PC-9 (cell line): Measurements from ENCODE around the gene PCDH1. TPM values are rescaled to one million over a fixed set of nuclear protein-coding genes. Genes with fewer than 3 reads are reported as not detected.

Source experiments
- BruUV-seq: library from RNA; stranded (reverse); fragments of 400-500 nt; replicated peaks from 2 replicates; lab custom pipeline; 2021; lab: Mats Ljungman, UMichigan
- CTCF ChIA-PET: fragments of 300-600 bp; sonication (Branson Sonifier 250); formaldehyde crosslinking; loops from one replicate; lab custom pipeline; 2022; ENCODE audit warnings: antibody characterized with exemption; lab: Charles Lee
- POLR2A ChIA-PET: fragments of 300-600 bp; sonication (Branson Sonifier 250); formaldehyde crosslinking; loops from one replicate; lab custom pipeline; 2022; ENCODE audit warnings: antibody characterized with exemption; ENCODE audit not compliant: unreplicated experiment; lab: Charles Lee
- DNase-seq, 2 experiments: peaks; one replicate each; pipeline versions ENCODE4 v3.0.0 to v3.0.0-alpha.2; 2015 to 2022; ENCODE audit warnings: mixed read lengths in 1 of 2
- H2AFZ ChIP-seq: fragments of 200-600 bp; sonication (generic); 2 replicates; pipeline ENCODE4 v1.8.1; 2017; ENCODE audit warnings: antibody characterized with exemption
- H3F3A ChIP-seq: fragments of 200-600 bp; sonication (generic); 2 replicates; pipeline ENCODE4 v1.8.1; 2017; ENCODE audit warnings: antibody characterized with exemption, mild to moderate bottlenecking, low read depth; ENCODE audit not compliant: insufficient read depth
- H3K27ac ChIP-seq: fragments of 200-600 bp; sonication (generic); 2 replicates; pipeline ENCODE4 v1.6.1; 2016; ENCODE audit warnings: mixed run types
- H3K27me3 ChIP-seq: fragments of 200-600 bp; sonication (generic); 2 replicates; pipeline ENCODE4 v1.6.1; 2016; ENCODE audit warnings: low read depth, mixed run types; ENCODE audit not compliant: insufficient read depth
- H3K36me3 ChIP-seq: fragments of 200-600 bp; sonication (generic); 2 replicates; pipeline ENCODE4 v1.6.1; 2016; ENCODE audit warnings: low read depth, mixed run types
- H3K4me1 ChIP-seq: fragments of 200-600 bp; sonication (generic); replicated peaks from 2 replicates; pipeline ENCODE4 v1.6.1; 2016; ENCODE audit warnings: mixed run types; ENCODE audit not compliant: insufficient read depth
- H3K4me2 ChIP-seq: fragments of 200-600 bp; sonication (generic); 2 replicates; pipeline ENCODE4 v1.6.1; 2017; ENCODE audit warnings: mixed run types
- H3K4me3 ChIP-seq: fragments of 200-600 bp; sonication (generic); 2 replicates; pipeline ENCODE4 v1.6.1; 2016; ENCODE audit warnings: mixed run types
- H3K79me2 ChIP-seq: fragments of 200-600 bp; sonication (generic); 2 replicates; pipeline ENCODE4 v1.6.1; 2017; ENCODE audit warnings: low read depth, mixed run types
- H3K9me2 ChIP-seq: fragments of 200-600 bp; sonication (generic); 2 replicates; pipeline ENCODE4 v1.8.1; 2017; ENCODE audit warnings: mild to moderate bottlenecking; ENCODE audit not compliant: insufficient read depth
- H3K9me3 ChIP-seq: fragments of 200-600 bp; sonication (generic); 2 replicates; pipeline ENCODE4 v1.8.1; 2016; ENCODE audit warnings: low read depth; ENCODE audit not compliant: insufficient read depth
- H4K20me1 ChIP-seq: fragments of 200-600 bp; sonication (generic); 2 replicates; pipeline ENCODE4 v1.8.1; 2017; ENCODE audit not compliant: insufficient read depth
- EZH2 ChIP-seq: fragments of 200-600 bp; sonication (generic); IDR thresholded peaks from 2 replicates; pipeline ENCODE4 v1.8.0; 2017; ENCODE audit warnings: antibody characterized with exemption, low read depth
- intact Hi-C: fragments of 100-400 bp; cut with micrococcal nuclease; formaldehyde crosslinking; loops from one replicate; pipeline ENCODE4 v1.10.0; 2022; ENCODE audit not compliant: unreplicated experiment
- total RNA-seq: library from RNA; stranded (reverse); gene quantifications from 2 replicates; pipeline ENCODE4 v1.2.3, GENCODE V29; 2021
- TF ChIP-seq, protein P1 (sequence below): fragments of 200-600 bp; sonication (generic); conservative IDR thresholded peaks from 2 replicates; pipeline ENCODE4 v1.6.1; 2017; ENCODE audit warnings: mixed run types, antibody characterized with exemption, mild to moderate bottlenecking, moderate library complexity

The PCDH1 gene
- total RNA-seq, 1 experiment from 2014 or later, result 88.5 TPM

DNA sequence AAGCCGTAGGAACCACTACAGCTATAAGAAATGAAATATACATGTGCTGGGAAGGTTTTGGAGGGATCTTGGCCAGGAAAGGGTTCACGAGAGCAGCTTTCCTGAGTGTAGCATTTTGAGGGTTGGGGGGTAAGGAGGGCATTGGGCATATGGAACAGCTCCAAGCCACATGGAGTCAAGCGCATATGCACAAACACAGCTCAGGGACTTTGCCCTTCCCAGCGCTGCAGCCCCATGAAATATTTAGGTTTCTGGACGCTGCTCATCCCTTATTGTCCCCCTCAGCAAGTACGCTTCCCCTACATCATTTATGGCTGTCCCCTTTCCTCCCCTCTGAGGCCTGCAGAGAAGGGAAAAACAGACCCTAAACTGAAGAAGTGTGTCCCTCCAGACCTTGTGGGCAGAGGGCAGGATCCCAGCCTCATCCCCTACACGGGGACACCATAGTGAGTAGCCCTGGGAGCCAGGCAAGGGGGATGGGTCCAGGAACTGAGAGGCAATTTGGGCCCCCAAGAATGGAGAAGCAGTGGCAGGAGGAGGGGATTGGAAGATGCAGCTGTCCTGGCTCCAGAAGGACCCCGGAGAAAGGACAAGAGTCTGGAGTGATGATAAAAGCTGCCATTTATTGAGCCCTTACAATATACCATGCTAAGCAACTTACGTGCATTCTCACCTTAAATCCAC lies 33.7 kb downstream of the PCDH1 start:
- Histone ChIP-seq H3K4me1 (peaks cover 71% of the 10 kb centered on the region), H3K4me2 (peak overlapping the region; percentile 60; the same call in 1 of the 2 replicates), H4K20me1 (no peaks in the 10 kb centered on the region), H3K27me3 (no peaks in the 10 kb centered on the region), H2AFZ (no peak overlapping the region), H3K9me2 (no peaks in the 10 kb centered on the region), H3K79me2 (peaks cover 12% of the 10 kb centered on the region; the same call in 1 of the 2 replicates), H3F3A (peaks cover 23% of the 10 kb centered on the region), H3K9me3 (no peaks in the 10 kb centered on the region), H3K4me3 (no peak overlapping the region), H3K27ac (peak overlapping the region; percentile 58; the same call in 1 of the 2 replicates), H3K36me3 (no peaks in the 10 kb centered on the region)
- ChIA-PET POLR2A (no interaction called here), CTCF (interaction anchor here (0.9 kb wide), 1 partner anchor 7 kb away, joined by 3 read pairs; no protein-coding TSS in a partner anchor)
- BruUV-seq, result no TSS peak
- intact Hi-C loops, result no loop called here
- DNase-seq, result no peak
- TF ChIP-seq, protein P1, sequence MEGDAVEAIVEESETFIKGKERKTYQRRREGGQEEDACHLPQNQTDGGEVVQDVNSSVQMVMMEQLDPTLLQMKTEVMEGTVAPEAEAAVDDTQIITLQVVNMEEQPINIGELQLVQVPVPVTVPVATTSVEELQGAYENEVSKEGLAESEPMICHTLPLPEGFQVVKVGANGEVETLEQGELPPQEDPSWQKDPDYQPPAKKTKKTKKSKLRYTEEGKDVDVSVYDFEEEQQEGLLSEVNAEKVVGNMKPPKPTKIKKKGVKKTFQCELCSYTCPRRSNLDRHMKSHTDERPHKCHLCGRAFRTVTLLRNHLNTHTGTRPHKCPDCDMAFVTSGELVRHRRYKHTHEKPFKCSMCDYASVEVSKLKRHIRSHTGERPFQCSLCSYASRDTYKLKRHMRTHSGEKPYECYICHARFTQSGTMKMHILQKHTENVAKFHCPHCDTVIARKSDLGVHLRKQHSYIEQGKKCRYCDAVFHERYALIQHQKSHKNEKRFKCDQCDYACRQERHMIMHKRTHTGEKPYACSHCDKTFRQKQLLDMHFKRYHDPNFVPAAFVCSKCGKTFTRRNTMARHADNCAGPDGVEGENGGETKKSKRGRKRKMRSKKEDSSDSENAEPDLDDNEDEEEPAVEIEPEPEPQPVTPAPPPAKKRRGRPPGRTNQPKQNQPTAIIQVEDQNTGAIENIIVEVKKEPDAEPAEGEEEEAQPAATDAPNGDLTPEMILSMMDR, result no peak
- no peak for TF ChIP-seq EZH2

DNA sequence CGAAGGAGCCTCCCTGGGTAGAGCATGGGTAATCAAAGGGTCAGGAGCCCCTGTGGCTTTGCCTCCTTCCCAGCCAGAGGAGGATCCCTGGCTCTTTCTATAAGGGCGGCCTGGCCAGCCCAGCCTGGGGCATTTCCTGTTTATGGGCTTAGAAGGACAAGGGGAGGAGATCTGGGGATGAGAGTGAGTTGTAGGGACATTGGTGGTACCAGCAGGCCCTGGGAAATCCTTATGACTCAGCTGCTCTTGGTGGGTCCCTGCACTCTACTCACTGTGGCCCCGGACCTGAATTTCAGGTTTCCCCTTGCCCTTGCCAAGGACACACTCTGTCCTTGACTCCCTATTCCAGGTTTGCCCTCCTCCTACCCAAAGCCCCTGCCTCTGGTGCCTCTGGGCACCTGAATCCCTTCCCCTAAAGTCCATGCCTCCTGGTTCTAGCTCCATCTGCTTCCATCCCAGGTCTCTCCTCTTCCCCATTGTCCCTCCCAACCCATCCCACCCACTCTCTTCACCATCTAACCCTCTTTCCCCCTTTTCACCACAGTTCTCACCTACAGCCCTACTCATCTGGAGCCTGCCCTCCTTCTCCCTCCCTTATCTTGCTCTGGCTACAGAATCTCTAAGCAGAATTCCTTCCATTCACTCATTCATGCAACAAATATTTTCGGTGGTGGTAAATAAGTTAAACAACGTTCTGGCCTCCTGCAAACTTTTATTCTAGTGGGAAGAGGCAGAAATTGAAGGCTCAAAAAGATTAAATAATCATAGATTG lies 34.9 kb downstream of the PCDH1 start:
- Histone ChIP-seq H3K36me3 (no peaks in the 10 kb centered on the region), H3K79me2 (peaks cover 12% of the 10 kb centered on the region; the same call in 1 of the 2 replicates), H2AFZ (no peak overlapping the region), H4K20me1 (no peaks in the 10 kb centered on the region), H3K4me1 (peaks cover 64% of the 10 kb centered on the region), H3K27ac (peak overlapping the region; percentile 58), H3K9me3 (no peaks in the 10 kb centered on the region), H3F3A (peaks cover 15% of the 10 kb centered on the region), H3K4me3 (no peak overlapping the region), H3K27me3 (no peaks in the 10 kb centered on the region), H3K9me2 (no peaks in the 10 kb centered on the region), H3K4me2 (peak overlapping the region; percentile 60)
- intact Hi-C loops, result no loop called here
- ChIA-PET POLR2A (interaction anchor here (0.7 kb wide), 2 partner anchors 80 to 696 kb away, joined by 4 to 5 read pairs; partner anchors contain the start of gene DELE1), CTCF (interaction anchor here (0.6 kb wide), 2 partner anchors 35 to 86 kb away, joined by 4 to 12 read pairs; partner anchors contain the start of gene PCDH1)
- DNase-seq, result peak; percentile 67 to 86
- BruUV-seq, result no TSS peak
- no peak for TF ChIP-seq EZH2
- TF ChIP-seq, protein P1, result no peak

DNA sequence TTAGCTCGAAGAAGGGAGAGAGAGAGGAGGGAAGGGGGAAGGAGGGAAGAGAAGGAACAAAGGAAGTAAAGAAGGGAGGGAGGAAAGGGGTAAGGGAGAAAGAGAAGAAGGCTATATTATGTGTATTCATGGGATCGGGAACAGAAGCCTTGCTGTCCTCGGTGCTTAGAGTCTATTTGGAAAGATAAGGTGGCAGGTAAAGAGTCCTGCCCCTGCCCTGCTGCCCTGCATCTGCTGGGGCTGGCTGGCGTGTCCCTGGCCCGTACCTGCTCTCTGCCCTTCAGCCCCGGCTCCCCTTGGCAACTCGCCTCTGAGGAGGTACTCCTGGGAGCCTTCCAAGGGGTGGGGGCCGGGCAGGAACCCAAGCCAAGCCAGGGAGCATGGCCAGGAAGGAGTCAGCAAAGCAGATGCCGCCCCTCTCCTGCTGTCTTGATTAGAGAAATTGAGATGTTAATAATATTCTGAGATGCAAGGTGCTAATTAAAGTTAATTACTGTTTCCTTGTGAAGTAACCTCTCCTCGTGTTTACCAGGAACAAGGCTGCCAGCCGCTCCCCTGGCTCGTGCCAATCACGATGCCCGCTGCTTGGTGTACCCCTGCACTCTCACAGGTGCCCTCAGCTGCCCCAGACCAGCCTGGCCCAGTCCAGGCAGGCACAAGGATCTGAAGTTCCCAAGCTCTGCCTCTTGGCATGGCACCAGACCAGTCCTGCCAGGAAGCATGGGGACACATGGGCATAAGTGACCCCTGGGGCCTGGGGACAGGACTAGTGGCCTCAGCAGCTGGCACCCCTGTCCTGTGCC lies 36.6 kb downstream of the PCDH1 start:
- Histone ChIP-seq H3K27me3 (no peaks in the 10 kb centered on the region), H3K36me3 (no peaks in the 10 kb centered on the region), H3K4me3 (no peak overlapping the region), H2AFZ (no peak overlapping the region), H3K4me1 (peaks cover 50% of the 10 kb centered on the region), H3K9me2 (no peaks in the 10 kb centered on the region), H4K20me1 (no peaks in the 10 kb centered on the region), H3K4me2 (no peak overlapping the region), H3K79me2 (no peaks in the 10 kb centered on the region), H3K9me3 (no peaks in the 10 kb centered on the region), H3F3A (no peaks in the 10 kb centered on the region; the same call in 1 of the 2 replicates), H3K27ac (no peak overlapping the region)
- BruUV-seq, result no TSS peak
- DNase-seq, result peak in 1 of 2 experiments; percentile 65
- TF ChIP-seq EZH2, result no peak
- POLR2A ChIA-PET, result interaction anchor here (0.5 kb wide), 1 partner anchor 8 kb away, joined by 13 read pairs; no protein-coding TSS in a partner anchor
- intact Hi-C loops, result no loop called here
- CTCF ChIA-PET, result interaction anchor here (0.6 kb wide), 1 partner anchor 8 kb away, joined by 12 read pairs; no protein-coding TSS in a partner anchor
